Chondrocyte (in vitro differentiated cells): ENCODE measurements around the gene CANT1. TPM values are rescaled to one million over a fixed set of nuclear protein-coding genes. Genes with fewer than 3 reads are reported as not detected.

ENCODE experiments used
- DNase-seq: peaks from one replicate; pipeline ENCODE4 v3.0.0; 2021; ENCODE audit warnings: mixed read lengths, low spot score
- H3K27ac Mint-ChIP-seq: one replicate; pipeline ENCODE4 v1.8.0; 2021; ENCODE audit warnings: mild to moderate bottlenecking, moderate library complexity, mixed read lengths; ENCODE audit not compliant: unreplicated experiment
- H3K27me3 Mint-ChIP-seq: 2 replicates; pipeline ENCODE4 v1.8.0; 2021; ENCODE audit warnings: low read depth, mixed read lengths
- H3K36me3 Mint-ChIP-seq: 2 replicates; pipeline ENCODE4 v1.8.0; 2021; ENCODE audit warnings: low read depth, mixed read lengths
- H3K4me1 Mint-ChIP-seq: 2 replicates; pipeline ENCODE4 v1.8.0; 2021; ENCODE audit warnings: low read depth, mild to moderate bottlenecking, mixed read lengths
- H3K4me3 Mint-ChIP-seq: one replicate; pipeline ENCODE4 v1.8.0; 2021; ENCODE audit warnings: mild to moderate bottlenecking, moderate library complexity, mixed read lengths; ENCODE audit not compliant: unreplicated experiment
- H3K9me3 Mint-ChIP-seq: 2 replicates; pipeline ENCODE4 v1.8.0; 2021; ENCODE audit warnings: low read depth, mixed read lengths
- CTCF ChIP-seq: fragments of 200-600 bp; sonication (generic); IDR thresholded peaks from 2 replicates; pipeline ENCODE4 v1.5.0; 2021; ENCODE audit warnings: antibody characterized with exemption, mild to moderate bottlenecking, moderate library complexity
- total RNA-seq: library from RNA; stranded (reverse); gene quantifications from 3 replicates; pipeline ENCODE4 v1.2.1, GENCODE V29; 2021

Gene CANT1
- total RNA-seq, 1 donor from 2014 or later = 50.5 TPM

GRCh38 chr17:79001190-79002020 is 8.2 kb downstream of the CANT1 start:
- no peak for TF ChIP-seq CTCF
- Mint-ChIP-seq H3K4me3 (no peak overlapping the region), H3K4me1 (no peaks in the 10 kb centered on the region), H3K27me3 (no peaks in the 10 kb centered on the region), H3K9me3 (no peaks in the 10 kb centered on the region), H3K27ac (no peak overlapping the region), H3K36me3 (peaks cover 6% of the 10 kb centered on the region)
- no peak for DNase-seq

- no peaks in the 10 kb centered on the region for H3K4me1 Mint-ChIP-seq
- H3K36me3 Mint-ChIP-seq = peaks cover 8% of the 10 kb centered on the region
- no peak overlapping the region for H3K4me3 Mint-ChIP-seq
- H3K27ac Mint-ChIP-seq = no peak overlapping the region
- TF ChIP-seq CTCF = no peak
- no peak for DNase-seq
- H3K9me3 Mint-ChIP-seq = no peaks in the 10 kb centered on the region
- H3K27me3 Mint-ChIP-seq = no peaks in the 10 kb centered on the region
Measured at GRCh38 chr17:79000396-79001189, 9.0 kb downstream of the CANT1 start.

GRCh38 chr17:78999947-79000395 is 9.6 kb downstream of the CANT1 start:
- Mint-ChIP-seq H3K27ac (no peak overlapping the region), H3K4me1 (no peaks in the 10 kb centered on the region), H3K27me3 (no peaks in the 10 kb centered on the region), H3K4me3 (no peak overlapping the region), H3K36me3 (peaks cover 8% of the 10 kb centered on the region), H3K9me3 (no peaks in the 10 kb centered on the region)
- DNase-seq = no peak
- no peak for TF ChIP-seq CTCF

- Mint-ChIP-seq H3K27me3 (no peaks in the 10 kb centered on the region), H3K9me3 (no peaks in the 10 kb centered on the region), H3K27ac (no peak overlapping the region), H3K4me3 (no peak overlapping the region), H3K4me1 (no peaks in the 10 kb centered on the region), H3K36me3 (peaks cover 8% of the 10 kb centered on the region)
- no peak for TF ChIP-seq CTCF
- DNase-seq = no peak
Measured at GRCh38 chr17:78999056-78999768, 10.4 kb downstream of the CANT1 start.
